HG03432 (cell line): ENCODE measurements around the gene NFIX.

Experiments used
- ATAC-seq: cut with Tn5 transposase; IDR thresholded peaks from one replicate; pipeline ENCODE4 v1.9.1; 2021; ENCODE audit warnings: mild to moderate bottlenecking, moderate library complexity; ENCODE audit not compliant: unreplicated experiment

NFIX gene

DNA sequence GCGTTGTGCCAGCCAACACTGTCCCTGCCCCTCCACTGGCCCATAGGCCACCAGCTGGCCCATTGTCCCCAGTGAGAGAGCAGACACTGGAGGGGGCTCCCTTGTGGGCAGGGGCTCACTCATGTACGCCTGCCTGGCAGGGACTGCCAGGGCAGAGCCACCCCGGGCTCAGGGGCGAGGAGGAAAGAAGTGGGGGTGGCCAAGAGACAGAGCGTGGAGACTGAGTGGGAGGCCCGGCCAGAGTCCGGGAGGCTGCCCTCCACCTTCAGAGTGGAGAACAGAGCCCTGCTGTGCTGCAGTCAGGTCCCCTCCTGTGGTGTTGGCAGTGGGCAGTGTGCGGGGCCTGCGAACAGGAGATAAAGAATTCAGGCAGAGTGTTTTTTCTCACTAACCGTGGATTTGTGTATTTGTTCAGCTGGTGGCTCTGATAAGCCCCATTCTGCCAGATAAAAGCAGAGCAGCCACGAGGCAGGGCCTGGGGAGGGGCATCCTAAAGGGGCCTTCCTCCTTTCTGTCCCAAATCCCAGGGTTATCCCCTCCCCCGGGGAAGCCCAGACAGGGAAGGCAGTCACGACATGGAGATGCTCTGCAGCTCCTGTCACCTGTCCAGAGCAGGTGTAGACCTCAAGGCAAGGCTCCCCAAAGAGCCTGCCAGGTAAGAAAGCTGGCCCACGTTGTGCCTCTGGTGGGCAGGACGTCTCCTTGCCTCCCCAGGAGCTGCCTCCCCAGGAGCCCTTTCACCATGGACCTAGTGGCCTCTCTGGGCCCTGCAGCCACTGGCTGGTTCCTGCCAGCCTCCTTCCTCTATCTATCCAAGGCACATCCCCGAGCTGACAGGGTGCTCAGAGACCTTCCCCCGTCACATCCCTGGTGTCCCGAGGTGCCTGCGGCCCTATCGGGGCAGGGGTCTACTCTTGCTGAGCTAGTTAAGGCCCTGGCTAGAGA is 74.4 kb downstream of the NFIX start:
- ATAC-seq = no peak

DNA sequence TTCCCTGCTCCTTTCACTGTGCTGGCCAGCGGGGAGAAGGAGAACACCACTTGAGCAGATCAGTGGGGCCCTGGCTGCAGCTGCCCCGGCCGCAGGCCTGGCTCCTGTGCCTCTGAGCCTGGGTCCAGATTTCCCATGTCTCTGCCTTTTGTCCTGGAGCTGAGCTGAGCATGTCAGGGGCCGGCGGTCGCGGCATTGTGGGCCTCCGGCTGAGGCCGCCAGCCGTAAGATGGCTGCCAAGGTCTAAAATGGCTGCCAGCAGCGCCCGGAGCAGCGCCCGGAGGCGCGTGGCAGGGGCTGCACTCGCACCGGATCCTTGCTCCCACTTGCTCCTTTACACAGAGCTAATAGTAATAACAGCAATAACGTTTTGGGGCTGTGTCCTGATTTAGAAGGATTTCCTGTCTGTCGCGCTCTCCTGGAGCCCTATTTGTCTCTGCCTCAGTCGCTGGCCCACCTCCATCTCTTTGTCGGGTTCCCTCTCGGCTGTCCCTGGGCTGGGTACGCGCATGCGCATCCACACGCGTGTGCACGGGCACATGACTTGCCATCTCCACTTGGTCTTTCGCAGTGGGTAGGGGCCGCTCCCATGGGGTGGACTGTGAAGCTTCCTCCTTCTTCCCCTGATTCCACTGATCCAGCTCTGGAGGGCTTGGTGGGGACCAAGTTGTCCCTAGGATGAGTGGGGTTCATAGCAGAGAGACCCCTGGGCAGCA is 75.3 kb downstream of the NFIX start:
- no peak for ATAC-seq

DNA sequence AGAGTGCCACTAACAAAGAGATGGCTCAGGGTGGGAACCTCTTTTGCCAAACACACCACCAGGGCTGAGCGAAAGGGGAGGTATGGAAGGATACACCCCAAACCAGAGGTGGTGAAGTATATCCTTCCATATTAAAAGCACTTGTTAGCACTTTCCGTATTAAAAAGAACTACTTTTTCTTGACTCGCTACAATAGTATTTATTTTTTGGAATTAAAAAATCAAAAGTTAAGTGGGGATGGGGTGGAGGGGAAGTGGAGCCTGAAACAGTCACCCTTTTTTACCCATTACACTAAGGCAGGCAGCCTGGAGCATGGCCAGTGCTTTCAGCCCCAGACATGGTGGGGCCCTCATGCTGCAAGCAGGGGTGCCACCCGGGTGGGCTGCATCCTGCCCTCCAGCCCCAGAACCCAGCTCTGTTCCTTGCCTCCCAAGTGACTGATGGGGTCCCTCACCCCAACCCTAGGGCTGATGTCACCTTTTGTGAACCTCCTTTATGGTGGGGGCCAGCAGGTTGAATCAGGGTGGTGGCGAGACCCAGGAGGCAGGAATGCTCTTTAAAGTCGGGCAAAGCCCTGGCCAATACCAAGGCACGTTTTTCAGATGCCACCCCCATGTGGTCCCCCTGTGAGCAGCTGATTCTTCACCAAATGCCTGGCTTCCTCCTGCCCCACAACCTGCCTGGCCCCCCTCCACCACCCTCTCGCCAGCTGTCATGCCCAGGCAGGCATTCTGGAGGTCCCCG is 76.3 kb downstream of the NFIX start:
- ATAC-seq = no peak

DNA sequence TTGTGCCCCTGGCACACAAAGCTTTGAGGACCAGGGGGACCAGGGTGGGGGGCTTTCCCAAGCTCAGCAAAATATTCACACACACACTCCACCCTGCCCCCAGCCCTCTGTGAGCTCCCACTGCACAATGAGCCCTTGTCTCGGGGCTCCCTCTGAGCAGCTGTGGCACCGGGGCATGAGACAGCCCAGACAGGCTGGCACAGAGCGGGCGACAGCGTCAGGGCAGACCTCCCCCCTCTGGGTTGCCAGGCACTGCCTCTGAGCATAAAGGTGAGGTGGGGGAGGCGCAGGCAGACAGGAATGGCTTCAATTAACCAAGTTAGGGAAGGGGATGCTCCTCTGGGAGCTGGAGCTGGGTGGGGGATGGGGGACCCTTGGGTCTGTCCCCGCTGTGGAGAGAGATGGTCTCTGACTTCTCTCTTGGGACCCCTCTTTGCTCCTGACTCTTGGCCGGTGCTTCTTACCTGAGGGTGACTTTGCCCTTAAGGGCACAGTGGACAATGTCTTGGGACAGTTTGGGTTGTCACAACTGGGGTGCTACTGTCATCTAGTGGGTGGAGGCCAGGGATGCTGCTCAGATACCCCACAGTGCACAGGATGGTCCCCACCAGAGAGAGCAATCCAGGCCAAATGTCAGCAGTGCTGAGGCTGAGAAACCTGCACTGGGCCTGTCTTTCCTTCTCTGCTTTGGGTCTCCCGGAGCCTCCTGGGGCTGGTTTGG is 77.1 kb downstream of the NFIX start:
- no peak for ATAC-seq

DNA sequence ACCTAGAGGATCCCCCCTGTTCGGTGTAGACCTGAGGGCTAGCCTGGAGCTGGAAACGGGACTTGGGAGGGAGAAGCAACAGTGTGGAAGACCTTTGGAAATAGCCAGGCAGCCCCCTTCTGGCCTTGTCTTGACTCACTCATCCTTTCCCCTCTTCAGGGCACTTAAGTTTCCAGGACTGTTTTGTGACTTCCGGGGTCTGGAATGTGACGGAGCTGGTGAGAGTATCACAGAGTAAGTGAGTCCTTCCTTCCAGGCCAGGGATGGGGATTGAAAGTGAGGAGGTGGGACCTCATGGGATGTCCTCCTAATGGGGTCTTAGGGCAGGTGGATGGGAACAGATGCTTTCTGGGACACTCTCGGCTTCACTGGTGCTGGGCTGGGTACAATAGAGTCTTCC is 78.0 kb downstream of the NFIX start:
- no peak for ATAC-seq

DNA sequence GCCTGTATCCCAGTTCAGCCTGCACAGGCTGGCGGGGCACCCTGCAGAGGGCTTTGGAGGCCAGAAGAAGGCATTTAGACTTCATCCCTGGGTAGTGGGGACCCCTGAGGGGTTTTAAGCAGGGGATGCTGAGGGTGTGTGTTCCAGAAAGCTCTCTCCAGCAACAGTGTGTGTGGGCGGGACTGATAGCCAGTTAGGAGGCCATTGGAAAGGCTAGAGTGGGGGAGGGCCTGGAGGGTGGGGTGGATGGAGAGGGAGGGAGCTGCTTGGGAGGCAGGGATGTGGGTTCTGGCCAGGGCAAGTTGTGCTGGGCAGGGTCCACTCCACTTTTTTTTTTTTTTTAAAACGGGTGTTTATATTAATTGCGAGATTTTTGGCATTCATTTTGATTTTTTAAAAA is 79.1 kb downstream of the NFIX start:
- ATAC-seq = no peak

DNA sequence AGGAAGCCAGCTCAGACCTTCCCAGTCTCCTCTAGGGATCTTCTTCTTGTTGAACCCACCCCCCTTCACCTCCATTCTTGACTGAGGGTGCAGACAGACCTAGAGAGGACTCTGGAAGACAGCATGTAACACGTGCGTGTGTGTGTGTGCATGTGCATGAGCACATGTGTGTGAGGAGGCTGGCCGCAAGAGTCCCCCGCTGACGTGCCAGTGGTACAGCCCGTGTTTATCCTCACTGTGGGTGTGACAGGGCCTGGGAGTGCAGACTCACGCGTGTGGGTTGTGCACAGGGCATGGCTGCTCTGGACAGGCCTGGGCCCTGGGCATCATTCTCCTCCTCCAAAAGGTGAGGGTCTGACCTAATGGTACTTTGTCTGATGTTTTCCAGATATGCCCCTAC is 81.0 kb downstream of the NFIX start:
- no peak for ATAC-seq

DNA sequence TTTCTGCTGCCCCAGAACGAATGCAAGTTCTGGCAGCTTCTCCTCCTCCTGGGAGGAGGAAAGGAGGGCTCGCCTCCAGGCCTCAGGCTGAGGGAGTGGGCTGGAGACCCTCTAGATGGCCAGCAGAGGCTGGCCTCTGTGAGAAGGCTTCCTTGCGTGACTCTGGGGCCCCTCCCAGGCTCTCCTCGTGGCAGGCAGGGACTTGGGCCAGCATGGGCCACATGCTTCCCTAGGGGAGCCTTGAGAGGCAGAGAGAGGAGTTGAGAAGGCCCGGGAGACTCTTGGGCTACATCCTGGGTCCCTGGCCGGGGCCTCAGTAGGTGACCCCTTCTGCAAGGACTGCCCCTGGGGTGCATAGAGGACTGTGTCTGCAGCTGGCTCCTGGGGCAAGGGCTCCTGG is 81.5 kb downstream of the NFIX start:
- no peak for ATAC-seq

DNA sequence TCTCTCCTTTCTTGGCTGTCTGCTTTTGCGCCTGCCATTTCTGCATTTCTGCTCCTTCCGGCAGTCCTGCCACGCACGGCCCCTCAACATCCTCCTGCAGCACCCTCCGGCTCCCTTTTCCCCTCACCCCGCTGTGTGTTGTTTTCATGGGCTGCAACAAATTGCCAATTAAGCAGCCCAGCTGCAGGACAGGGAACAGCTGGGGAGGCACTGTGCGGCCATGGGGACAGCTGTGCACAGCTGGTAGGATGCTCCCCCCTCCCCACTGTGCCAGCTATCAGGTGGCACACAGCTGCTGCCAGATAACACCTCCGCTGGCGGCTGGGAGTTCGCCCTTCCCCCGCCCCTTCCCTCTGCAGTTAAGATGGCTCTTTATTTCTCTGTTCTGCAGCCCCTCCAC is 82.0 kb downstream of the NFIX start:
- ATAC-seq = no peak

DNA sequence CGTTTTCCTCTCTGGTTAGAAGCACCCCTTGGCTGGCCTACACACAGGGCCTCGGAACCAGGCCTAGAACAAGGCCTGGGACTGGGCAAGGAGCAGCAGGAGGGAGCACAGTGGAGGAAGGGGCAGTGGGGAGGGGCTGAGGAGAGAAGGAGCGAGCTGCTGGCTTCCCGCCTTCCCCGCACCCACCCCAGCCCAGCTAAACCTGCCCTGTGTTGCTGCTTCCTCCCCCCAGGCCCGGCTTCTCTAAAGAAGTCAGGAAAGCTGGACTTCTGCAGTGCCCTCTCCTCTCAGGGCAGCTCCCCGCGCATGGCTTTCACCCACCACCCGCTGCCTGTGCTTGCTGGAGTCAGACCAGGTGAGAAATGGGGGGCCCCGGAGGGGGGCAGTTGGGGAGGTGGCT is 83.1 kb downstream of the NFIX start:
- no peak for ATAC-seq

DNA sequence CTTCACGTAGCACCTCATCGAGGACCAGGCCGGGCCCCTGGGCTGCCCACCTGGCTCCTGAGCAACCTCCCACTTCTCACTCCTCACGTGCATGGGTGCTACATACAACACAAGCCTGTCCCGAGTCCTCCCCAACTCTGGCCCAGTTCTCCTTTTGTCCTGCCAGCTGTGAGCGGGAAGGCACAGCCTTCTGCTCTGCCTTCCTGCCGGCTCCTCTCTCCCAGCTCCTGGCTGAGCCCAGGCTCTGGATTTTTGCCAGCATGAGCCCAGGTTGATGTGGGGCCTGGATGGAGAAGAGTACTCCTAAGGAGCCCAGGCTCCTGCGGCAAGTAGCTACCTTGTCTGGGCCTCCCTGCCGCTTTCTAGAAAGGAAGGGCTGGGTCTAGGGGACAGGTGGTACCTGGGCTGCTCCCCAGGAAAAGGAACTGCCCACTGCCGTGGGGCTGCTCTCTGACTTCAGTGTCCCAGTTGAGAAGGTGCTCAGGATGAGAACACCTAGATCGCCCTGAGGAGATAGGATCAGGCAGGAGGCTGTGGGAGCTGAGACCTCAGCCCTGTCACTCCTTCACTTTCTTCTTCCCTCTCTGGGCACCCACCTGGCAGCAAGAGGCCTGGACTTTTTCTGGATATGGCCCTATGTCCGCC is 83.7 kb downstream of the NFIX start:
- no peak for ATAC-seq

DNA sequence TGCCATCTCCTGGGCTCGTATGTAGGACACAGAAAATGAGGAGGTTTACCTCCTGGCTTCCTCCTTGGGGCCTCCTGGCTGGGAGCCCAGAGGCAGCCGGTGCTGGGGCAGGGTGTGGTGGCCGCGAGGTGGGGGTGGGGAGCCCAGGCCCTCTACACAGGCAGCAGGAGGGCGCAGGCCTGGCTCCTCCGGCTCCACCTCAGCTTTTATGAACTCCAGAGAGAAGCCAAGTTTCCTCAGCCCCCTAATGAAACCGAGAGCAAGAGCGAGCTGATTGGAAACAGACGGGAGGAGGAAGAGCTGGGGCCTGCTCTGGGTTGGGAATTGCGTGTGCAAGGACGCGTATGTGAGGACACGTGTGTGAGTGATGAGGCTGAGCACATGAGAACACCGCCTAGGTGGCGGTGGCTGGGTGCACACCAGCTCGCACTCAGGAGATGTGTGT is 84.3 kb downstream of the NFIX start:
- ATAC-seq = no peak

DNA sequence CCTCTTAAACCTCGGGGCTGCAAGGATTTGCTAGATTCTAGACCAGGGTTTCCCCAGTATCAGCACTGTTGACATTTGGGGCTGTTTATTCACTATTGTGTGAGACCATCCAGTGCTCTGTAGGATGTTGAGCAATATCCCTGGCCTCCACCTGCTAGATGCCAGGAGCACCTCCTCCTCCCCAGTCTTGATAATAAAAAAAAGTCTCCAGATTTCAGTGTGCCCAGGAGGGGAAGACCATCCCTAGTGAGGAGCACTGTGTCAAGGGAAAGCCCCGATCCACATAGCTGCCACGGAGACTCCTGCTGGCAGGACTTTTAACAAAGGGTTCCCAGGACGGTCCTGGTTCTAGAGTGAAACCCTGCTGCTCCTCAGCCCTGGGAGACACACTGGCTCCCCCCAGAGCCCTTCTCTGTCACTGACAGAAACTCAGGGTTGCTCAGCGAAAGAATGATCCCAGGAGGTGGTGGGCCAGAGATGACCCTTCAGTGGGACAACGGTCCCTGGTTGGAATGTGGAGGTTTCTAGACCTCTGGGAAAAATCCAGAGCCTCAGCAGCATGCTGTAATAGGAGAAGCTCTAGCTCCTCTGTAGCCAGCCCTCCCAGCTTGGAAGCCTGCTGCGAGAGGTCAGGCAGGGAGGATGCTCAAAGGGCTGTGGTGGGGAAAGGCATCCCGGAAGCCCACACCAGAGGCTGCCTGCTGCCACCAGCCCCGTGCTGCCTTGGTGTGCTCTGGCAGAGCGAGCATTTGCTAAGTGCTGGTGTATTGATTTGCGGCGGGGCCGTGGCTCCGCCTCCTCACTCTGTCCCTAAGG is 87.1 kb downstream of the NFIX start:
- ATAC-seq = no peak

DNA sequence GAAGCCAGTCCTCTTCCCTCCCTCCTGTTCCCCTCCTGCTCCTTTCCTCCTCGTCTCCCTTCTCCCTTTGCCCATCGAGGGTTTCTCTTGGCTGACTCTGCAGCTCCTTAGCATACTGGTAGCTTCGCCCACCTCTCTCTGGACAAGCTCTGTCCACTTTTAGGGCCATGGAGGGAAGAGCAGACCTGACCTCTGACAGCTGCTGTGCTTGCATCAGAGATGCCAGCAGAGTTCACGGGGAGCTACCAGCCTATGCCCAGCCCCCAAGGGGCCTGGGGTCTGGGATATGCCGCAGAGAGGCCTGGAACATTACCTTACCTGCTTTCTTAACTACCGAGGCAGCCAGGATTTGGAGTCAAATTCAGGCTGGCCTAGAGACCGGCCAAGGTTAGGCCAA is 87.7 kb downstream of the NFIX start:
- no peak for ATAC-seq

DNA sequence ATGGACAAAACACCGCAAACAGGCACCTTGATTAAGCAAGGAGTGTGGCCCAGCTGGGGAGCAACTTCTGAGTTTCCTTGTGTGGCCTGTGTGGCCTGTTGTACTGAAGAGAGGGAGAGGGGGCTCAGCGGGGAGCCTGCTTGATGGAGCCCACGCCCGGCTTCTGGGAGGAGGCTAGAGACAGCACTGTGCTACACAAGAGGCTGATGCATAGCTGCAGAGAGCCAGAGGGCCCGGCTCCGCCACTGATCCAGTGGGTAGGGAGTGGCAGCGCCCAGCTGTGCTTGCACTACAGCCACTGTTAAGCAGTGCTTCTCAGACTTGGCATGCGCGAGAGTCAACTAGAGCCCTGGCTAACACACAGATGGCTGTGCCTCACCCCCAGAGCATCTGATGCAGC is 88.4 kb downstream of the NFIX start:
- ATAC-seq = no peak

DNA sequence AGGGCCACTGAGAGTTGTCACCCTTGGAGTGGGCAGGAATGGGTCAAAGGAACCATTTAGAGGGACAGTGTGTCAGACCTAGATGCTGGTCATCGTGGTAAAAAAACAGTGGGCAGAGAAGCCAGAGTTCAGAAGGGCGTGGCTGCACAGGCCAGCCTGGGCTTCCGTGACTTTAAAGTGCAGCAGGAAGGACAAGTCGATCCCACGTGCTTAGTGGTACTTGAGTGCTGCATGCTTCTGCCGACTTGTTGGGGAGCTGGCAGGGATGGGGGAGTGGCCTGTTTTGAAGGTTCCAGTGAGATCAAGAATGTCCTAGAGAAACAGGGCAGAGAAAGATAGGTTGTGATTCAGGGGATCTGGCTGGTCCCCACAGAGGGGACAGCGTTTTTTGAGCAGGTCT is 90.4 kb downstream of the NFIX start:
- no peak for ATAC-seq

DNA sequence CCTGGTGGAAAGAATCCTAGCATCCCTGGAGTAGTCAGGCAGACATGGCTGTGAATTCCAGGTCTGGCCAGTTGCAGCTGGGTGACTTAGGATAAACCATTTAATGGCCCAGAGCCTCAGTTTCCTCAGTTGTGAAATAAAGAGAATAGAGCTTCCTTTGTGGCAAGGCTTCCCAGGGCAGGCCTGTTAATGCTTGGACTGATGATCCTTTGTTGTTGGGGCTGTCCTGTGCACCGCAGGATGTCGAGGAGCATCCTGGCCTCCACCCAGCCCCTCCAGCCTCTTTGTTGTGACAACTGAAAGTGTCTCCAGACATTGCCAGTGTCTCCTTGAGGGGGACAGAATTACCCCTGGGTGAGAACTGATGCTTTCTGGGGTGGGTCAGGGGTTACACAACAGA is 91.1 kb downstream of the NFIX start:
- ATAC-seq = no peak

DNA sequence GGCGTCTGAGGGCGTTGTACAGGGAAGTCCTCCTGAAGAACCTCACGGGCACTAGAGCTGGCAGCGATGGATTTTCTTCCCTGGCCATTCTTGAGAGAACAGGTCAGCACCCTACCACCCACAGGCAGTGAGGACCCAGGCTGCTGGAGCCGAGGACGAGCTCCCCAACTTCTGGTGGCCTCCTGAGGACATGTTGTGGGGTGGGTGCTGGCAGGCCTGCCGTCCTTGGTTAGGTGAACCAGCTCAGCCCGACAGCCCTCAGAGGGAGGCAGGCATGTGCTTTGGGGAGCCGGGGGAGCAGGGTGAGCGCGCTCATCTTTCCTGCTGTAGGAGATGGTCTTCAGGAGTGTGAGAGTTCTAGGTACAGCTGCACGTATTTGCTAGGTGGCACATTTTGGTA is 92.0 kb downstream of the NFIX start:
- no peak for ATAC-seq

DNA sequence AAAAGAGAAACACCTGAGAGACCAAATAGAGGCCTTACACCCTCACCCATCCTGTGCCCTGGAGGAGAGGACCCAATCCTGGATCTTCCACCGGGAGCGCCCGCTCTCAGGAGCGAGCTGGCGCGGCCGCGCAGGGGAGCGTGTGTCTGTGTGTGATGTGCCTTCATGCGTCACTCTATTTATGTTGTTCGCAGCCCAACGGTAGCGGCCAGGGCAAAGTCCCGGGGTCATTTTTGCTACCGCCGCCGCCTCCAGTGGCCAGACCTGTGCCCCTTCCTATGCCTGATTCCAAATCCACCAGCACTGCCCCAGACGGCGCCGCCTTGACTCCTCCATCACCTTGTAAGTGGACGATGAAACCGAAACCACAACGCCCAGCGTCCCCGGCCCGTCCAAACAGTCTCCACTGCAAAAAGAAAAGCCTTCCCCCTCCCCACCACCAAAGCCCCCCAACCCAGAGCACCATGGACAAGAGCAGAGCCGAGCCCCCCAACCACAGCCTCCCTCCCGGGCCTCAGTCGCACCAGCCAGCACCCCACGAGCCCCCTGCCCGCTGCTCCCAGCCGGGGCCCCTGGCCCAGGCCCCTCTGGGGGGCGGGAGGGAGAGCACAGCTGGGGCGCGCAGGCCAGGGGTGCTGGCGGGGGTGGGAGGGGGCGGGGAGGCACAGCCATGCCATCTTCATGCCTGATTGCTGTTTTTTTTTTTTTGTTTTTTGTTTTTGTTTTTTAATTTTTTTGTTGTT is 92.7 kb downstream of the NFIX start:
- ATAC-seq = no peak
